Spleen (tissue), 7 donors: ENCODE results near the gene IFI16.

Experiments used
- CTCF ChIP-seq, 11 experiments: fragments of 200-600 bp in 7 of 11; fragments of 450-650 bp in 4 of 11; sonication (generic) in 4 of 11; IDR thresholded peaks in 8 of 11; conservative IDR thresholded peaks in 3 of 11; 1 replicate in 7 of 11; 2 replicates in 4 of 11; pipeline versions ENCODE4 v1.4.0 to v1.8.0; 2016 to 2021; ENCODE audit warnings: antibody characterized with exemption in 11 of 11, inconsistent platforms in 4 of 11, mild to moderate bottlenecking in 1 of 11
- POLR2A ChIP-seq, 3 donors: fragments of 450-650 bp; IDR thresholded peaks; one replicate each; pipeline ENCODE4 v1.5.1; 2017; ENCODE audit warnings: antibody characterized with exemption in 3 of 3, mild to moderate bottlenecking in 1 of 3
- POLR2AphosphoS5 ChIP-seq, 3 donors: sonication (generic); formaldehyde crosslinking; IDR thresholded peaks; one replicate each; pipeline ENCODE4 v1.5.1; 2017; ENCODE audit warnings: antibody characterized with exemption in 3 of 3
- donor health status: DM: no; HTN: no; CAD: no; lungs with moderate emphysema.
- donor health status: DM: no; HTN: no; CAD: no.
- donor health status: DM: no; HTN: no; CAD: no.

GRCh38 chr1:158998037-158998780 lies 11.5 kb upstream of the IFI16 start:
- TF ChIP-seq CTCF (IDR thresholded peaks at IDR 0.05 in 8 of 11, conservative IDR thresholded peaks at IDR 0.05 in 3 of 11) (no peak), POLR2AphosphoS5 (IDR thresholded peaks at IDR 0.05) (no peak), POLR2A (IDR thresholded peaks at IDR 0.05) (no peak)
